HCT116 (cell line): ENCODE results near the gene GNAO1. TPM values are rescaled to one million over a fixed set of nuclear protein-coding genes. Genes with fewer than 3 reads are reported as not detected.

Source experiments
- ATAC-seq: fragments of 200-7000 bp; cut with Tn5 transposase; 2 replicates; pipeline ENCODE4 v1.9.1; 2020; ENCODE audit warnings: mild to moderate bottlenecking, moderate library complexity
- BruUV-seq: library from RNA; stranded (reverse); fragments of 400-500 nt; replicated peaks from 2 replicates; lab custom pipeline; 2021; lab: Mats Ljungman, UMichigan
- CTCF ChIA-PET: fragments of 300-600 bp; sonication (Branson Sonifier 250); formaldehyde crosslinking; loops from one replicate; lab custom pipeline; 2021; ENCODE audit warnings: antibody characterized with exemption; lab: Charles Lee
- POLR2A ChIA-PET: fragments of 300-600, 350-600 bp; sonication (Branson Sonifier 250); formaldehyde crosslinking; loops from one replicate; lab custom pipeline; 2021; ENCODE audit warnings: antibody characterized with exemption; lab: Charles Lee
- RAD21 ChIA-PET, 2 experiments: fragments of 300-600 bp; sonication (Branson Sonifier 250); formaldehyde crosslinking; loops; one replicate each; lab custom pipeline; 2023; ENCODE audit warnings: low total read pairs in 2 of 2; ENCODE audit not compliant: uncharacterized antibody in 2 of 2, unreplicated experiment in 2 of 2, low non-redundant PET in 1 of 2; lab: Charles Lee
- DNase-seq: peaks from one replicate; pipeline ENCODE4 v3.0.0-alpha.2; 2010; ENCODE audit warnings: low read depth, low spot score
- H2AFZ ChIP-seq: fragments of 200-600 bp; shearing (Covaris generic), sonication (generic); 2 replicates; pipeline ENCODE4 v1.6.1; 2017; ENCODE audit warnings: low read depth, mixed run types, mixed read lengths, antibody characterized with exemption, low read length; ENCODE audit not compliant: poor library complexity, severe bottlenecking
- H3K27ac ChIP-seq: 2 replicates; pipeline ENCODE4 v1.5.1; 2012; ENCODE audit warnings: low read depth, low read length
- H3K27me3 ChIP-seq: fragments of 200-600 bp; sonication (generic); 2 replicates; pipeline ENCODE4 v1.6.1; 2016; ENCODE audit warnings: mixed run types, low read length, mixed read lengths; ENCODE audit not compliant: insufficient read depth
- H3K36me3 ChIP-seq, 2 experiments: fragments of 200-500 bp in 1 of 2; fragments of 200-600 bp in 1 of 2; sonication (Bioruptor generic) in 1 of 2; sonication (generic) in 1 of 2; 2 replicates each; pipeline versions ENCODE4 v1.5.1 to v1.6.1; 2014 to 2016; ENCODE audit warnings: low read length in 2 of 2, inconsistent platforms in 1 of 2, mixed read lengths in 1 of 2, mixed run types in 1 of 2; ENCODE audit not compliant: insufficient read depth in 2 of 2, control insufficient read depth in 1 of 2
- H3K4me1 ChIP-seq, 2 experiments: fragments of 200-600 bp in 1 of 2; sonication (generic) in 1 of 2; 2 replicates each; pipeline versions ENCODE4 v1.5.1 to v1.6.1; 2012 to 2017; ENCODE audit warnings: low read length in 2 of 2, inconsistent platforms in 1 of 2, mild to moderate bottlenecking in 1 of 2, mixed read lengths in 1 of 2, mixed run types in 1 of 2, moderate library complexity in 1 of 2; ENCODE audit not compliant: insufficient read depth in 2 of 2, control insufficient read depth in 1 of 2
- H3K4me2 ChIP-seq: fragments of 200-600 bp; sonication (generic); 2 replicates; pipeline ENCODE4 v1.6.1; 2017; ENCODE audit warnings: mixed run types, low read length, mixed read lengths
- H3K4me3 ChIP-seq, 2 experiments: fragments of 200-600 bp in 1 of 2; sonication (generic) in 1 of 2; replicated peaks in 1 of 2; 2 replicates each; pipeline ENCODE4 v1.5.1; 2011 to 2016; ENCODE audit warnings: low read length in 2 of 2, control low read depth in 1 of 2, low read depth in 1 of 2, mild to moderate bottlenecking in 1 of 2, mixed read lengths in 1 of 2, mixed run types in 1 of 2
- H3K79me2 ChIP-seq: fragments of 200-600 bp; sonication (generic); 2 replicates; pipeline ENCODE4 v1.6.1; 2017; ENCODE audit warnings: mild to moderate bottlenecking, mixed run types, low read length, moderate library complexity, mixed read lengths; ENCODE audit not compliant: insufficient read depth
- H3K9ac ChIP-seq: fragments of 200-600 bp; sonication (generic); 2 replicates; pipeline ENCODE4 v1.6.1; 2016; ENCODE audit warnings: low read length, mixed read lengths
- H3K9me2 ChIP-seq: fragments of 200-600 bp; sonication (generic), shearing (Covaris generic); 2 replicates; pipeline ENCODE4 v1.6.1; 2017; ENCODE audit warnings: mixed run types, mild to moderate bottlenecking, moderate library complexity; ENCODE audit not compliant: insufficient read depth
- H3K9me3 ChIP-seq, 2 experiments: fragments of 200-500 bp in 1 of 2; fragments of 200-600 bp in 1 of 2; sonication (Bioruptor generic) in 1 of 2; sonication (generic) in 1 of 2; 2 replicates each; pipeline ENCODE4 v1.6.1; 2014 to 2017; ENCODE audit warnings: low read length in 2 of 2, mixed read lengths in 2 of 2, inconsistent platforms in 1 of 2, low read depth in 1 of 2, mild to moderate bottlenecking in 1 of 2, mixed run types in 1 of 2, moderate library complexity in 1 of 2; ENCODE audit not compliant: control insufficient read depth in 1 of 2, insufficient read depth in 1 of 2
- H4K20me1 ChIP-seq: fragments of 200-600 bp; sonication (generic), shearing (Covaris generic); 2 replicates; pipeline ENCODE4 v1.6.1; 2017; ENCODE audit warnings: mixed run types, mild to moderate bottlenecking, moderate library complexity; ENCODE audit not compliant: insufficient read depth
- CEBPB ChIP-seq: IDR thresholded peaks from 2 replicates; pipeline ENCODE4 v1.6.1; 2012; ENCODE audit warnings: low read depth
- EGR1 ChIP-seq: IDR thresholded peaks from 2 replicates; pipeline ENCODE4 v1.6.1; 2012; ENCODE audit warnings: low read depth
- EZH2phosphoT487 ChIP-seq: fragments of 200-600 bp; IDR thresholded peaks from 2 replicates; pipeline ENCODE4 v1.6.1; 2018; ENCODE audit warnings: antibody characterized with exemption, borderline replicate concordance
- JUND ChIP-seq: IDR thresholded peaks from 2 replicates; pipeline ENCODE4 v1.6.1; 2012
- POLR2A ChIP-seq: IDR thresholded peaks from 2 replicates; pipeline ENCODE4 v1.7.0; 2011; ENCODE audit warnings: borderline replicate concordance; ENCODE audit not compliant: insufficient read depth, insufficient read length; ENCODE audit errors: extremely low read depth
- POLR2AphosphoS5 ChIP-seq: IDR thresholded peaks from 2 replicates; pipeline ENCODE4 v1.6.1; 2011; ENCODE audit warnings: mild to moderate bottlenecking, low read depth, low read length, moderate library complexity
- SIN3A ChIP-seq: IDR thresholded peaks from 2 replicates; pipeline ENCODE4 v1.6.1; 2012; ENCODE audit warnings: low read depth
- SP1 ChIP-seq: IDR thresholded peaks from 2 replicates; pipeline ENCODE4 v1.6.1; 2012; ENCODE audit warnings: low read depth
- TCF7L2 ChIP-seq: IDR thresholded peaks from 2 replicates; pipeline ENCODE4 v1.7.0; 2011; ENCODE audit warnings: borderline replicate concordance, inconsistent platforms; ENCODE audit not compliant: insufficient read depth, insufficient read length; ENCODE audit errors: extremely low read depth
- YY1 ChIP-seq: IDR thresholded peaks from 2 replicates; pipeline ENCODE4 v1.6.1; 2011; ENCODE audit warnings: low read length, low read depth, moderate library complexity, mild to moderate bottlenecking; ENCODE audit not compliant: insufficient replicate concordance; ENCODE audit errors: extremely low read depth
- ZFX ChIP-seq: fragments of 450-650 bp; IDR thresholded peaks from 2 replicates; pipeline ENCODE4 v1.6.1; 2017
- ZNF274 ChIP-seq: fragments of 200-500 bp; sonication (Bioruptor generic); IDR thresholded peaks from 2 replicates; pipeline ENCODE4 v1.6.1; 2014; ENCODE audit warnings: mild to moderate bottlenecking, low read depth, low read length, inconsistent platforms
- intact Hi-C: fragments of 100-400 bp; cut with micrococcal nuclease; formaldehyde crosslinking; loops from 2 replicates; pipeline ENCODE4 v1.10.0; 2022
- total RNA-seq: library from RNA; stranded (reverse); gene quantifications from one replicate; pipeline ENCODE4 v1.2.1, GENCODE V29; 2021; ENCODE audit not compliant: unreplicated experiment
- TF ChIP-seq, protein P1 (sequence below): IDR thresholded peaks from 2 replicates; pipeline ENCODE4 v1.6.1; 2011; ENCODE audit warnings: mild to moderate bottlenecking, low read length, moderate library complexity; ENCODE audit not compliant: insufficient replicate concordance; ENCODE audit errors: extremely low read depth
- TF ChIP-seq, protein P2 (sequence below): IDR thresholded peaks from 2 replicates; pipeline ENCODE4 v1.6.1; 2012; ENCODE audit warnings: low read depth
- TF ChIP-seq, protein P3 (sequence below): IDR thresholded peaks from 2 replicates; pipeline ENCODE4 v1.6.1; 2012

Gene GNAO1
- total RNA-seq, 1 experiment from 2014 or later: 0.12 TPM

DNA sequence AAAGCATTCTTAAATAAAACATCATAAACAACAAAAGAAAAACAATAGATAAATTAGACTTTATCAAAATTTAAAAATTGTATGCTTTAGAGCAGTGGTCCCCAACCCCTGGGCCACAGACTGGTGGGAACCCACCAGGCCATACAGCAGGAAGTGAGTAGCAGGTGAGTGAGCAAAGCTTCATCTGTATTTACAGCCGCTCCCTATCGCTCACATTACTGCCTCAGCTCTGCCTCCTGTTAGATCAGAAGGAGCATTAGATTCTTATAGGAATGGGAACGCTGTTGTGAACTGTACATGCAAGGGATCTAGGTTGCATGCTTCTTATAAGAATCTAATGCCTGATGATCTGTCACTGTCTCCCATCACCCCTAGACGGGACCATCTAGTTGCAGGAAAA, 51.5 kb downstream of the GNAO1 start (continued):
- TF ChIP-seq, protein P1, sequence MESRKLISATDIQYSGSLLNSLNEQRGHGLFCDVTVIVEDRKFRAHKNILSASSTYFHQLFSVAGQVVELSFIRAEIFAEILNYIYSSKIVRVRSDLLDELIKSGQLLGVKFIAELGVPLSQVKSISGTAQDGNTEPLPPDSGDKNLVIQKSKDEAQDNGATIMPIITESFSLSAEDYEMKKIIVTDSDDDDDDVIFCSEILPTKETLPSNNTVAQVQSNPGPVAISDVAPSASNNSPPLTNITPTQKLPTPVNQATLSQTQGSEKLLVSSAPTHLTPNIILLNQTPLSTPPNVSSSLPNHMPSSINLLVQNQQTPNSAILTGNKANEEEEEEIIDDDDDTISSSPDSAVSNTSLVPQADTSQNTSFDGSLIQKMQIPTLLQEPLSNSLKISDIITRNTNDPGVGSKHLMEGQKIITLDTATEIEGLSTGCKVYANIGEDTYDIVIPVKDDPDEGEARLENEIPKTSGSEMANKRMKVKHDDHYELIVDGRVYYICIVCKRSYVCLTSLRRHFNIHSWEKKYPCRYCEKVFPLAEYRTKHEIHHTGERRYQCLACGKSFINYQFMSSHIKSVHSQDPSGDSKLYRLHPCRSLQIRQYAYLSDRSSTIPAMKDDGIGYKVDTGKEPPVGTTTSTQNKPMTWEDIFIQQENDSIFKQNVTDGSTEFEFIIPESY: no peak
- TF ChIP-seq EGR1: no peak

DNA sequence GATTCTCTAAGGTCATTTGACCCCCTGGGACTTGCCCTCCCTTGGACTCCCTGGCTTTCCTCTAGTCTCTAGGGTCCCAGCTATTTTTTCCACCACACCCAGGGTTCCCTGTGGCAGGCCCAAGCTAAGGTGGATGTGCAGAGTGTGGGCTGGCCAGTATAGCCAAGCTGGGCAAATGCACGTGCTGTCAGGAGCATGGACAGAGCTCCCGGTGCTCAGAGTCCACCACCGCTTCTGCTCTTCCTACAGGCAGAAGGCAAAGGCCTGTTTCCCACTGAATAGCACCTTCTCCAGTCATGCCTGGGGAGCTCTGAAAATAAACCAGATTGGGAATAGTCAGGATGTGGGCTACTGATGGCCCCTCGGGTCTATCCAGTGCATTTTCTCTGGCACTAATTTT, 53.3 kb downstream of the GNAO1 start:
- Histone ChIP-seq H3K9ac (no peak overlapping the region), H3K4me3 (no peak overlapping the region), H3K36me3 (no peaks in the 10 kb centered on the region), H2AFZ (no peak overlapping the region), H3K9me2 (no peaks in the 10 kb centered on the region), H4K20me1 (no peaks in the 10 kb centered on the region), H3K79me2 (no peaks in the 10 kb centered on the region), H3K27me3 (peaks cover 6% of the 10 kb centered on the region; the same call in 1 of the 2 replicates), H3K4me1 (peaks cover 0 to 10% of the 10 kb centered on the region in 2 experiments; a peak in 1 of 4 replicates), H3K4me2 (no peak overlapping the region), H3K9me3 (no peaks in the 10 kb centered on the region), H3K27ac (no peak overlapping the region)
- ChIA-PET CTCF (no interaction called here), RAD21 (no interaction called here), POLR2A (no interaction called here)
- DNase-seq (no peak), ATAC-seq (no peak)
- intact Hi-C loops: no loop called here
- TF ChIP-seq ZNF274 (no peak), TCF7L2 (no peak), POLR2A (no peak), ZFX (no peak), EGR1 (no peak), JUND (no peak), YY1 (no peak), CEBPB (no peak), SP1 (no peak), EZH2phosphoT487 (no peak), SIN3A (no peak), POLR2AphosphoS5 (no peak)
- TF ChIP-seq, protein P2, sequence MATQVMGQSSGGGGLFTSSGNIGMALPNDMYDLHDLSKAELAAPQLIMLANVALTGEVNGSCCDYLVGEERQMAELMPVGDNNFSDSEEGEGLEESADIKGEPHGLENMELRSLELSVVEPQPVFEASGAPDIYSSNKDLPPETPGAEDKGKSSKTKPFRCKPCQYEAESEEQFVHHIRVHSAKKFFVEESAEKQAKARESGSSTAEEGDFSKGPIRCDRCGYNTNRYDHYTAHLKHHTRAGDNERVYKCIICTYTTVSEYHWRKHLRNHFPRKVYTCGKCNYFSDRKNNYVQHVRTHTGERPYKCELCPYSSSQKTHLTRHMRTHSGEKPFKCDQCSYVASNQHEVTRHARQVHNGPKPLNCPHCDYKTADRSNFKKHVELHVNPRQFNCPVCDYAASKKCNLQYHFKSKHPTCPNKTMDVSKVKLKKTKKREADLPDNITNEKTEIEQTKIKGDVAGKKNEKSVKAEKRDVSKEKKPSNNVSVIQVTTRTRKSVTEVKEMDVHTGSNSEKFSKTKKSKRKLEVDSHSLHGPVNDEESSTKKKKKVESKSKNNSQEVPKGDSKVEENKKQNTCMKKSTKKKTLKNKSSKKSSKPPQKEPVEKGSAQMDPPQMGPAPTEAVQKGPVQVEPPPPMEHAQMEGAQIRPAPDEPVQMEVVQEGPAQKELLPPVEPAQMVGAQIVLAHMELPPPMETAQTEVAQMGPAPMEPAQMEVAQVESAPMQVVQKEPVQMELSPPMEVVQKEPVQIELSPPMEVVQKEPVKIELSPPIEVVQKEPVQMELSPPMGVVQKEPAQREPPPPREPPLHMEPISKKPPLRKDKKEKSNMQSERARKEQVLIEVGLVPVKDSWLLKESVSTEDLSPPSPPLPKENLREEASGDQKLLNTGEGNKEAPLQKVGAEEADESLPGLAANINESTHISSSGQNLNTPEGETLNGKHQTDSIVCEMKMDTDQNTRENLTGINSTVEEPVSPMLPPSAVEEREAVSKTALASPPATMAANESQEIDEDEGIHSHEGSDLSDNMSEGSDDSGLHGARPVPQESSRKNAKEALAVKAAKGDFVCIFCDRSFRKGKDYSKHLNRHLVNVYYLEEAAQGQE: no peak
- TF ChIP-seq, protein P1: no peak
- TF ChIP-seq, protein P3, sequence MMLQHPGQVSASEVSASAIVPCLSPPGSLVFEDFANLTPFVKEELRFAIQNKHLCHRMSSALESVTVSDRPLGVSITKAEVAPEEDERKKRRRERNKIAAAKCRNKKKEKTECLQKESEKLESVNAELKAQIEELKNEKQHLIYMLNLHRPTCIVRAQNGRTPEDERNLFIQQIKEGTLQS: no peak
- no TSS peak for BruUV-seq
